Measurements from ENCODE around the gene CD200. TPM values are rescaled to one million over a fixed set of nuclear protein-coding genes. Genes with fewer than 3 reads are reported as not detected.

CD200 gene
- total and polyA plus RNA-seq, 9 of the 15 experiments (the other 6 are each of a cell fraction or from before 2014, with no cell fraction given): 0.13 TPM; not detected in 8

GRCh38 chr3:112373924-112374323 is 41.0 kb downstream of the CD200 start (continued):
- TF ChIP-seq STAT6 (CRISPR knock-in tag; IDR thresholded peaks at IDR 0.05) (no peak), THRB (CRISPR knock-in tag; conservative IDR thresholded peaks at IDR 0.05) (no peak), MIER1 (IDR thresholded peaks at IDR 0.05; ENCODE audit: low read depth) (no peak), HLTF (IDR thresholded peaks at IDR 0.05) (no peak), ZBTB40 (IDR thresholded peaks at IDR 0.05) (no peak), ZBTB40 (CRISPR knock-in tag; IDR thresholded peaks at IDR 0.05) (no peak), ZNF583 (CRISPR knock-in tag; IDR thresholded peaks at IDR 0.05) (no peak), ZNF280B (CRISPR knock-in tag; IDR thresholded peaks at IDR 0.05) (no peak), ATF3 (IDR thresholded peaks at IDR 0.05) (no peak), ATF3 (CRISPR knock-in tag; conservative IDR thresholded peaks at IDR 0.05) (no peak)

Measured in K562 (cell line).